ENCODE measurements around the gene KLF11. TPM values are rescaled to one million over a fixed set of nuclear protein-coding genes. Genes with fewer than 3 reads are reported as not detected.

The KLF11 gene
- total and polyA plus RNA-seq, 3 experiments from 2014 or later, result 5.8 to 7.5 (median 6.6) TPM

DNA sequence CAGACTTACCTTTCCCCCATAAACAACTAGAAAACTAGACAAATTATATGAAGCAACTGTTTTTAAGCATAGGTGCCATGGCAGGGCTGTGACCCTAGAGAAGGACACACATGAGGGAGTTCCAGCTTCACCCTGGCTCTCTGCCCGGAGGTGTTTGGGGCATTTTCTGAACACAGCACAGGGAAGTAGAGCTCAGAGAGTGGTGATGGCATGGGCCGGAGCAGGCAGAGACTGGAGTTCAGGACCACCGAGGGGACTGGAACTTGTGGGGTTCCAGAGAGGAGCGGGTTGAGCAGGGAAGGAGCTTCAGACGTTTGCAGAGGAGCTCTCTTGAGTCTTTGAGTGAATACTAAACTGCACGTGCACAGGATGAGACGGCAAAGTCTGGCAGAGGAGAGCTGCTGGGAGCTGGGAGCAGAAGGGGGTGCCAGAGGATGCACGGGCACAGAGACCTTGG is 26.5 kb upstream of the KLF11 start:
- Mint-ChIP-seq H3K27ac (no peak overlapping the region), H3K9me3 (peaks cover 3 to 16% (median 10%) of the 10 kb centered on the region in 5 donors)
- POLR2A ChIA-PET, result no interaction called here

DNA sequence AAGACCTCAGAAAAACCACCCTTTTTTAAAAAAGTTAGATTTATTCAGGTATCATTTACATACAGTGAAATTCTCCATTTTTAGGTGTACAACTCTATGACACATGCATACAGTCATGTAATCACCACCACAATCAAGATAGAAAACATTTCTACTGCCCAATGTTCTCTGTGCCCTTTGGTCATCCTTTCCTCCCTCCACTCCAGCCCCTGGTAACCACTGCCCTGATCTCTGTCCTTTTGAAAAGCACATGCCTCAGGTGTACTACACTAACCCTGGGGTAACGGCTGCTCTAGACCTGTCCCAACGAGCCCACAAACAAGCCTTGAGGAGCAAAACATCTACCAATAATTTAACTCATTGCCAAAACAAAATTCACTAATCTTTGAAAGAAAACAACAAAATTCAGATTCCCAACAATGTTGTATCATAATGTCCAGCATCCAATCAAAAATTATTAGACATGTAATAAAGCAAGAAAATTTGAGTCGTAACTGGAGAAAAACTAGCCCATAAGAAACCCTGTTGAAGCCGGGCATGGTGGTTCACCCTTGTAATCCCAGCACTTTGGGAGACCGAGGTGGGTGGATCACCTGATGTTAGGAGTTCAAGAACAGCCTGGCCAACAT is 25.9 kb upstream of the KLF11 start:
- Mint-ChIP-seq H3K4me1 (no peaks in the 10 kb centered on the region), H3K27me3 (peaks cover 3 to 17% of the 10 kb centered on the region in 2 donors), H3K4me3 (no peak overlapping the region), H3K9me3 (peaks cover 3 to 16% (median 10%) of the 10 kb centered on the region in 5 donors), H3K27ac (no peak overlapping the region), H3K36me3 (peaks cover 0 to 5% (median 0%) of the 10 kb centered on the region in 3 donors)
- POLR2A ChIA-PET, result no interaction called here
- H3K4me1 ChIP-seq (ENCODE audit: insufficient read depth, low read length), result no peaks in the 10 kb centered on the region
- no peaks in the 10 kb centered on the region for H3K9me3 ChIP-seq (ENCODE audit: low read length)
- DNase-seq, result no peak
- H3K36me3 ChIP-seq (ENCODE audit: insufficient read depth, low read length), result no peaks in the 10 kb centered on the region
- no peak overlapping the region for H3K27ac ChIP-seq (ENCODE audit: low read depth, low read length)
- no peak overlapping the region for H3K4me3 ChIP-seq (ENCODE audit: low read length)
- H3K27me3 ChIP-seq (ENCODE audit: insufficient read depth, low read length, poor library complexity, severe bottlenecking), result no peaks in the 10 kb centered on the region
- CTCF ChIA-PET, result no interaction called here

More for the DNA sequence above, 26.5 kb upstream of the KLF11 start:
- H3K4me1 ChIP-seq (ENCODE audit: insufficient read depth, low read length), result no peaks in the 10 kb centered on the region
- no peak overlapping the region for H3K4me3 ChIP-seq (ENCODE audit: low read length)
- H3K36me3 ChIP-seq (ENCODE audit: insufficient read depth, low read length), result no peaks in the 10 kb centered on the region
- no peaks in the 10 kb centered on the region for H3K27me3 ChIP-seq (ENCODE audit: insufficient read depth, low read length, poor library complexity, severe bottlenecking)
- CTCF ChIA-PET, result no interaction called here
- H3K27ac ChIP-seq (ENCODE audit: low read depth, low read length), result no peak overlapping the region
- Mint-ChIP-seq H3K4me3 (no peak overlapping the region), H3K36me3 (peaks cover 0 to 5% (median 0%) of the 10 kb centered on the region in 3 donors), H3K27me3 (peaks cover 3 to 17% of the 10 kb centered on the region in 2 donors), H3K4me1 (no peaks in the 10 kb centered on the region)
- DNase-seq, result no peak
- H3K9me3 ChIP-seq (ENCODE audit: low read length), result no peaks in the 10 kb centered on the region

DNA sequence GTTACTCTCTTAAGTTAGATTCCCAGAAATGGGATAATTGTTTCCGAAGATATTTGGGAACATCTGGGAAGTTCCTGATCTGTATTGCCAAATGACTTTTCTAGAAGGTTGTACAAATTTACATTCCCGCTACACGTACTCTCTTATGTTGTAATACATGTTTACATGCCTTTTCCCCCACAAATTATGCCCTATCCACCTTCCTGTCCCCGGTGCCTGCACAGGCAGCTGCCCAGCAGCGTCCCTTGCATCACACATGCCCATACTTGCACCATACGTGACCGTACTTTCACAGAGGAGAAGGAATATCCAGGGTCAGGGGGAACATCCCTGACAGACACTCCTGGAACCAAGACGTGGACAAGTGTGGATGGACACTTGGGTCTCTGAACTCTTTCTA is 24.2 kb upstream of the KLF11 start:
- Histone ChIP-seq H3K27me3 (ENCODE audit: insufficient read depth, low read length, poor library complexity, severe bottlenecking) (no peaks in the 10 kb centered on the region), H3K4me3 (ENCODE audit: low read length) (no peak overlapping the region), H3K9me3 (ENCODE audit: low read length) (no peaks in the 10 kb centered on the region), H3K27ac (ENCODE audit: low read depth, low read length) (no peak overlapping the region), H3K36me3 (ENCODE audit: insufficient read depth, low read length) (no peaks in the 10 kb centered on the region), H3K4me1 (ENCODE audit: insufficient read depth, low read length) (no peaks in the 10 kb centered on the region)
- ChIA-PET POLR2A (no interaction called here), CTCF (interaction anchor here (0.9 kb wide), 1 partner anchor 35 kb away, joined by 5 read pairs; no protein-coding TSS in a partner anchor)
- H3K4me1 Mint-ChIP-seq, result no peaks in the 10 kb centered on the region
- H3K36me3 Mint-ChIP-seq, result peaks cover 0 to 5% (median 0%) of the 10 kb centered on the region in 3 donors
- H3K27me3 Mint-ChIP-seq, result peaks cover 3 to 17% of the 10 kb centered on the region in 2 donors
- H3K9me3 Mint-ChIP-seq, result peaks cover 3 to 16% (median 10%) of the 10 kb centered on the region in 5 donors
- peak overlapping the region in 2 of 8 donors; percentile 24 to 35 for H3K27ac Mint-ChIP-seq
- H3K4me3 Mint-ChIP-seq, result no peak overlapping the region
- no peak for DNase-seq

DNA sequence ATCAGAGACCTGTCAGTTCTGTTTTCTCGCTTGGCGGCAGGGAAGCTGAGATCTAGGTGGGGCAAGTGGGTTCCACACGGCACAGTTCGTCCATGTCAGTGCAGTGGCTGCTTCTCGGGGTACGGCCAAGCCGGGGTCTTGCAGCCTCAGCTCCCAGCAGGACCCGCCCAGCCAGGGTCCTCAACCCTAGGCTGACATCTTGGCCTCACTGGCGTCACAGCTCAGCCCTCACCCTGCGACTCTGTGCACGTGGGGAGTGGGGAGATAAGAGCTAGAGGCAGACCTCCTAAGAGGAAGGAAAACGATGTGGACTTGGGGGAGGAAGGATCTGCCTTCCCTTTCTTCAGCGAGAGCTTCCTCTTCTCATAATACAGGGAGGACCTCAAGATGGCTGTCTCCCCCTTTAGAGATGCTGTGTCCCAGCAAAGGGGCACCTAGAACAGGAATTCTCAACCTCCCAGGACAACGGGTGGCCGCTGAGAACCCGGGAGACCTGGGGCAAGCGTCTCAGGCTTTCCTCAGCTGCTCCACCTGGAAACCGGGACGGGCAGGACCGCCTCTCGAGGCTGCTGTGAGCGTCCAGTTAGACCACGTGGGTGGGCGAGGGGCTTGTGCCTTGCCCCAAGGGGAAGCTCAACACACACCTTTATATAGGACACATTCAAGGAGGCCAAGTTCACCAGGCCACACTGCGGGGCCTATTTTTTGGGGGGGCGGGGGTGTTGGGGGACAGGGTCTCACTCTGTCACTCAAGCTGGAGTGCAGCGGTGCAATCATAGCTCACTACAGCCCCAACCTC is 23.5 kb upstream of the KLF11 start:
- DNase-seq, result peak in 1 of 5 donors; percentile 26
- H3K4me1 ChIP-seq (ENCODE audit: insufficient read depth, low read length), result no peaks in the 10 kb centered on the region
- ChIA-PET POLR2A (interaction anchor here (0.6 kb wide), 1 partner anchor 29 kb away, joined by 4 read pairs; no protein-coding TSS in a partner anchor), CTCF (interaction anchor here (0.9 to 1.3 kb wide), 2 partner anchors 18 to 36 kb away, joined by 3 read pairs; no protein-coding TSS in a partner anchor)
- Mint-ChIP-seq H3K27me3 (peaks cover 3 to 17% of the 10 kb centered on the region in 2 donors), H3K4me3 (no peak overlapping the region), H3K27ac (peak overlapping the region in 1 of 8 donors; percentile 35), H3K9me3 (peaks cover 3 to 16% (median 10%) of the 10 kb centered on the region in 5 donors), H3K4me1 (no peaks in the 10 kb centered on the region), H3K36me3 (peaks cover 0 to 5% (median 0%) of the 10 kb centered on the region in 3 donors)
- no peak overlapping the region for H3K27ac ChIP-seq (ENCODE audit: low read depth, low read length)
- H3K4me3 ChIP-seq (ENCODE audit: low read length), result no peak overlapping the region
- H3K27me3 ChIP-seq (ENCODE audit: insufficient read depth, low read length, poor library complexity, severe bottlenecking), result no peaks in the 10 kb centered on the region
- H3K9me3 ChIP-seq (ENCODE audit: low read length), result no peaks in the 10 kb centered on the region
- no peaks in the 10 kb centered on the region for H3K36me3 ChIP-seq (ENCODE audit: insufficient read depth, low read length)

DNA sequence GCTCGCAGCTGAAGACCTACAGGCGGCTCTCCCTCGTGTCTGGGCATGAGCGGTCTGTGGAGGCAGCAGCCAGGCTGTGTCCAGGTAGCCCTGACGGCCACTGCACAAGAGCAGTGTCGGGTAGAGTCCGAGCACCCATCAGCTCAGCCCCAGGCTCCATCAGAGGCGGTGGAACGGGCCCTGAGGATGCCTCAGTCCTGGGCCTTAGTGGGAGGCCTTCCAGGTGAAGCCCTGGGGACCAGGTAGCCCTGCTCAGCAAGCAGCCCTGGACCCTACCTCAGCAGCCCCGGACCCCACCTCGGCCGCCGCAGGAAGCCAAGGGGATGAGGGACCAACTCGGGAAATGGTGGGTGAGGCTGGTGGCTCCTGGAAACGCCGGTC is 21.3 kb upstream of the KLF11 start:
- H3K9me3 Mint-ChIP-seq, result peaks cover 3 to 10% (median 7%) of the 10 kb centered on the region in 5 donors

DNA sequence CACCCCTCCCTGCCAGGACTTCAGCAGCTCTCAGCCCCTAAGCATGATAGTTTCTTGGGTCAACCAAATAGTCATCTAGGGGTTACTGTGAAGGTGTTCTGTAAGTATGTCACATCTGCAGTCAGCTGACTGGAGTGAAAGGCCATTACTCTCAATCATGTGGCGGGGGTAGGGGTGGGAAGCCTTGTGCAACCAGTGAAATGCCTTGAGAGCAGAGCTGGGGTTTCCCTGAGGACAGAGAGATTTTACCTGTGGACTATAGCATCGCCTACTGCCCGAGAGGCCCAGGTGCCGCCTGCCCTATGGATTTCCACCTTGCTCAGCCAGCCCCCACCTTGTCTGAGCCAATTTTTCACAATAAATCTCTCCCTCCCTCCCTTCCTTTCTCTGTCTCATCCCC is 20.9 kb upstream of the KLF11 start:
- Histone ChIP-seq H3K4me3 (ENCODE audit: low read length) (no peak overlapping the region), H3K4me1 (ENCODE audit: insufficient read depth, low read length) (no peaks in the 10 kb centered on the region), H3K36me3 (ENCODE audit: insufficient read depth, low read length) (no peaks in the 10 kb centered on the region), H3K27me3 (ENCODE audit: insufficient read depth, low read length, poor library complexity, severe bottlenecking) (no peaks in the 10 kb centered on the region), H3K9me3 (ENCODE audit: low read length) (no peaks in the 10 kb centered on the region), H3K27ac (ENCODE audit: low read depth, low read length) (no peak overlapping the region)
- Mint-ChIP-seq H3K27me3 (peaks cover 2 to 7% of the 10 kb centered on the region in 2 donors), H3K4me3 (no peak overlapping the region), H3K36me3 (peaks cover 0 to 4% (median 0%) of the 10 kb centered on the region in 3 donors), H3K4me1 (peaks cover 0 to under 1% (median 0%) of the 10 kb centered on the region in 3 donors), H3K9me3 (peaks cover under 1 to 7% (median 4%) of the 10 kb centered on the region in 5 donors), H3K27ac (no peak overlapping the region)
- ChIA-PET CTCF (interaction anchor here (0.9 kb wide), 1 partner anchor 49 kb away, joined by 4 read pairs; no protein-coding TSS in a partner anchor), POLR2A (no interaction called here)
- peak in 1 of 5 donors; percentile 8 for DNase-seq

More for the DNA sequence above, 21.3 kb upstream of the KLF11 start:
- ChIA-PET CTCF (interaction anchor here (0.9 kb wide), 1 partner anchor 50 kb away, joined by 4 read pairs; no protein-coding TSS in a partner anchor), POLR2A (no interaction called here)
- no peaks in the 10 kb centered on the region for H3K36me3 ChIP-seq (ENCODE audit: insufficient read depth, low read length)
- Mint-ChIP-seq H3K4me3 (no peak overlapping the region), H3K36me3 (peaks cover 0 to 5% (median 0%) of the 10 kb centered on the region in 3 donors), H3K4me1 (no peaks in the 10 kb centered on the region), H3K27ac (no peak overlapping the region), H3K27me3 (peaks cover 2 to 11% of the 10 kb centered on the region in 2 donors)
- peak in 1 of 5 donors; percentile 32 for DNase-seq
- no peaks in the 10 kb centered on the region for H3K9me3 ChIP-seq (ENCODE audit: low read length)
- no peak overlapping the region for H3K27ac ChIP-seq (ENCODE audit: low read depth, low read length)
- no peaks in the 10 kb centered on the region for H3K27me3 ChIP-seq (ENCODE audit: insufficient read depth, low read length, poor library complexity, severe bottlenecking)
- no peak overlapping the region for H3K4me3 ChIP-seq (ENCODE audit: low read length)
- no peaks in the 10 kb centered on the region for H3K4me1 ChIP-seq (ENCODE audit: insufficient read depth, low read length)

DNA sequence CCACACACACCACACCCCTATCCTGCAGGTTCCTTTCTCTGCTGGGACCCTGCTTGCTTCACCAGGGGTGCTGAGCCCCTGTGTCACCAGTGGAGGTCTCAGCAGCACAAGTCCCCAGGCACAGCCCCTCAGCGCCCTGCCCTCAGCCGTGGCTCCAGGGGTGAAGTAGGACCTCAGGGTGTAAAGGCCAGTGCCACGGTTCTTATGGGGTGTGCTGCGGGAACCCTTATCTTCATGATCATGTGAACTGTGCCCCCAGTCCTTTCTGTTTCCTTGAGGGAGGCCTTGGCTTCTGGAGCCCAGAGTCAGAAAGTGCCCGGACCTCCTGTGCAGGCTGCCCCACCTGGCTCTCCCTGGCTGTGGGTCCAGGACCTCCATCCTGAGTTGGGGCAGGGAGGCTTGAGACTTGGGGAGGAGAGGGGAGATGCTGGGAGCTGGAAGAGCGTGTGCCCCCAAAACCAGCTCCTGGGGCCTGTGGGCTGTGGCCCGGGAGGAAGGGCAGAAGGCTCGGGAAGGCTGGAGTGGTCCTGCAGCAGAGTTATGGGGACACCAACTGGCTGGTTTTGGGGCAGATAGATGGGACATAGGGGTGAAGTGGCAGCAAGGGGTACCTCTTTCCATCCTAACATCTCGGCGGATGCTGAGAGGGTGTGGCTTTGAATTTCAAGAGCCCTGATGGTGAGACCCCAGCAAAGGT is 20.2 kb upstream of the KLF11 start:
- Histone ChIP-seq H3K4me1 (ENCODE audit: insufficient read depth, low read length) (peaks cover 2% of the 10 kb centered on the region), H3K9me3 (ENCODE audit: low read length) (no peaks in the 10 kb centered on the region), H3K4me3 (ENCODE audit: low read length) (no peak overlapping the region), H3K27me3 (ENCODE audit: insufficient read depth, low read length, poor library complexity, severe bottlenecking) (no peaks in the 10 kb centered on the region), H3K36me3 (ENCODE audit: insufficient read depth, low read length) (no peaks in the 10 kb centered on the region), H3K27ac (ENCODE audit: low read depth, low read length) (no peak overlapping the region)
- ChIA-PET CTCF (interaction anchor here (0.9 to 1.2 kb wide), 2 partner anchors 26 to 49 kb away, joined by 4 read pairs; no protein-coding TSS in a partner anchor), POLR2A (no interaction called here)
- Mint-ChIP-seq H3K4me1 (peaks cover 1 to 6% (median 1%) of the 10 kb centered on the region in 3 donors), H3K36me3 (no peaks in the 10 kb centered on the region), H3K9me3 (peaks cover 0 to under 1% (median 0%) of the 10 kb centered on the region in 5 donors), H3K27me3 (peaks cover 0 to 5% of the 10 kb centered on the region in 2 donors), H3K27ac (peak overlapping the region in 1 of 8 donors; percentile 57), H3K4me3 (no peak overlapping the region)
- DNase-seq, result peak in 1 of 5 donors; percentile 25
